Measurements from ENCODE around the gene PPM1H. TPM values are rescaled to one million over a fixed set of nuclear protein-coding genes. Genes with fewer than 3 reads are reported as not detected.

The PPM1H gene
- total and polyA plus RNA-seq, 10 of the 15 experiments (the other 5 are each of a cell fraction or from before 2014, with no cell fraction given) = 0.11 to 0.83 (median 0.49) TPM

DNA sequence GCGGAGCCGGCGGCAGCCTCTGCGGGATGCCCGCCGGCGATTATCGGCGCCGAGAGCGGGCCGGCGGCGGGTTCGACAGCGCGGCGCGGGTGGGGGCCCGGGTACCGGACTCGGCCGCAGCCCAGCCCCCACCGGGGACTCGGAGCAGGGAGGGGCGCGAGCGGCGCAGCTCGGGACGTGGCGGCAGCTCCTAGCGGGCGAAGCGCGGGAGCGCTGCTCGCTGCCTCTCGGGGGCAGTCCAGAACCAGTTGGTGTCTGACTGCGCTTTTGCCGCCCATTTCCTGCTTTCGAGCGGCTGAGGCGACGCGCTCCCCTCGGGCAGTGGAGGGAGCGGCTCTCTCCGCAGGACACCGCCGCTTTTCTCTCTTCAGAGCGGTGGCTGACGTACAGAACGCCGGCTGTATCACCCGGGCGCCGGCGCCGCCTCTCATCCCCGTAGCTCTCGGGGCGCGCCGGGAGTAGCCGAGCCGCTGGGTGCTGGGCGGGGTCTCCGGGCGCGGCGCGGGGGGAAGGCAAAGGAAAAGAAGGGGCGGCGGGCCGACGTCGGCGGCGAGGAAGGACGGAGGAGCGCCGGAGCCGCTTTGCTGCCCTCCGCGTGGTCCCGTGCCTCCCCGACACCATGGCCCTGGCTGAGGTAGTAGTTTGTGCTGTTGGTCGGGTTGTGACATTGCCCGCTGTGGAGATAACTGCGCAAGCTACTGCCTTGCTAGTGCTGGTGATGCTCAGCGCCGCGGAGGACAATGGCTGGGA is 331.7 kb downstream of the PPM1H start (continued):
- TF ChIP-seq RCOR1 (conservative IDR thresholded peaks at IDR 0.05; ENCODE audit: low read depth, low read length) = 0 out of 2 replicates have a peak, but pooled peaks have one; percentile 67
- no peak for TF ChIP-seq YBX1 (IDR thresholded peaks at IDR 0.05)
- TF ChIP-seq, protein P1, sequence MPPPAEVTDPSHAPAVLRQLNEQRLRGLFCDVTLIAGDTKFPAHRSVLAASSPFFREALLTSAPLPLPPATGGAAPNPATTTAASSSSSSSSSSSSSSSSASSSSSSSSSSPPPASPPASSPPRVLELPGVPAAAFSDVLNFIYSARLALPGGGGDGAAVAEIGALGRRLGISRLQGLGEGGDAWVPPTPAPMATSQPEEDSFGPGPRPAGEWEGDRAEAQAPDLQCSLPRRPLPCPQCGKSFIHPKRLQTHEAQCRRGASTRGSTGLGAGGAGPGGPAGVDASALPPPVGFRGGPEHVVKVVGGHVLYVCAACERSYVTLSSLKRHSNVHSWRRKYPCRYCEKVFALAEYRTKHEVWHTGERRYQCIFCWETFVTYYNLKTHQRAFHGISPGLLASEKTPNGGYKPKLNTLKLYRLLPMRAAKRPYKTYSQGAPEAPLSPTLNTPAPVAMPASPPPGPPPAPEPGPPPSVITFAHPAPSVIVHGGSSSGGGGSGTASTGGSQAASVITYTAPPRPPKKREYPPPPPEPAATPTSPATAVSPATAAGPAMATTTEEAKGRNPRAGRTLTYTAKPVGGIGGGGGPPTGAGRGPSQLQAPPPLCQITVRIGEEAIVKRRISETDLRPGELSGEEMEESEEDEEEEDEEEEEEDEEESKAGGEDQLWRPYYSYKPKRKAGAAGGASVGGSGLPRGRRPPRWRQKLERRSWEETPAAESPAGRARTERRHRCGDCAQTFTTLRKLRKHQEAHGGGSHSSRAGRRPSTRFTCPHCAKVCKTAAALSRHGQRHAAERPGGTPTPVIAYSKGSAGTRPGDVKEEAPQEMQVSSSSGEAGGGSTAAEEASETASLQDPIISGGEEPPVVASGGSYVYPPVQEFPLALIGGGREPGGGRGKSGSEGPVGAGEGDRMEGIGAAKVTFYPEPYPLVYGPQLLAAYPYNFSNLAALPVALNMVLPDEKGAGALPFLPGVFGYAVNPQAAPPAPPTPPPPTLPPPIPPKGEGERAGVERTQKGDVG (CRISPR knock-in tag; IDR thresholded peaks at IDR 0.05) = no peak
- TF ChIP-seq WRNIP1 (IDR thresholded peaks at IDR 0.05; ENCODE audit: borderline replicate concordance, low read depth, low read length) = no peak
- no peak for TF ChIP-seq MTA3 (IDR thresholded peaks at IDR 0.05; ENCODE audit: borderline replicate concordance, low read length)
- TF ChIP-seq EZH2 (IDR thresholded peaks at IDR 0.05; ENCODE audit: borderline replicate concordance, control insufficient read depth, low read depth, low read length) = no peak
- TF ChIP-seq JUND (IDR thresholded peaks at IDR 0.05; ENCODE audit: low read depth, low read length) = no peak
- TF ChIP-seq, protein P2, sequence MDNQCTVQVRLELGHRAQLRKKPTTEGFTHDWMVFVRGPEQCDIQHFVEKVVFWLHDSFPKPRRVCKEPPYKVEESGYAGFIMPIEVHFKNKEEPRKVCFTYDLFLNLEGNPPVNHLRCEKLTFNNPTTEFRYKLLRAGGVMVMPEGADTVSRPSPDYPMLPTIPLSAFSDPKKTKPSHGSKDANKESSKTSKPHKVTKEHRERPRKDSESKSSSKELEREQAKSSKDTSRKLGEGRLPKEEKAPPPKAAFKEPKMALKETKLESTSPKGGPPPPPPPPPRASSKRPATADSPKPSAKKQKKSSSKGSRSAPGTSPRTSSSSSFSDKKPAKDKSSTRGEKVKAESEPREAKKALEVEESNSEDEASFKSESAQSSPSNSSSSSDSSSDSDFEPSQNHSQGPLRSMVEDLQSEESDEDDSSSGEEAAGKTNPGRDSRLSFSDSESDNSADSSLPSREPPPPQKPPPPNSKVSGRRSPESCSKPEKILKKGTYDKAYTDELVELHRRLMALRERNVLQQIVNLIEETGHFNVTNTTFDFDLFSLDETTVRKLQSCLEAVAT (IDR thresholded peaks at IDR 0.05) = peak; percentile 27; the same call in 1 of the 2 replicates
- peak in 1 of 2 experiments; percentile 17; a peak in 1 of 4 replicates for TF ChIP-seq EP300 (IDR thresholded peaks at IDR 0.05; ENCODE audit: borderline replicate concordance in 1 of 2, control insufficient read depth in 1 of 2, low read depth in 2 of 2, low read length in 2 of 2)
- TF ChIP-seq NR2C2 (IDR thresholded peaks at IDR 0.05; ENCODE audit: borderline replicate concordance, control insufficient read depth, insufficient read length, low read depth) = no peak
- TF ChIP-seq NR2C1 (IDR thresholded peaks at IDR 0.05) = no peak
- TF ChIP-seq JUNB (IDR thresholded peaks at IDR 0.05) = no peak
- peak; percentile 95 for TF ChIP-seq DPF2 (IDR thresholded peaks at IDR 0.05)
- no peak; the same call in none of the 2 replicates for TF ChIP-seq YY1 (IDR thresholded peaks at IDR 0.05; ENCODE audit: low read depth, low read length)
- no peak; the same call in 1 of the 2 replicates for TF ChIP-seq MEF2A (IDR thresholded peaks at IDR 0.05; ENCODE audit: insufficient read depth, low read depth, low read length)
- no peak for TF ChIP-seq SREBF2 (IDR thresholded peaks at IDR 0.05; ENCODE audit: low read length)
- TF ChIP-seq CREB1 (IDR thresholded peaks at IDR 0.05; ENCODE audit: low read depth) = no peak
- TF ChIP-seq ZSCAN29 (IDR thresholded peaks at IDR 0.05) = no peak; the same call in 1 of the 2 replicates
- peak; percentile 71; the same call in 1 of the 2 replicates for TF ChIP-seq ZNF217 (IDR thresholded peaks at IDR 0.05)
- TF ChIP-seq SMC3 (IDR thresholded peaks at IDR 0.05; ENCODE audit: borderline replicate concordance, low read length) = no peak
- peak in 1 of 2 experiments; percentile 68; a peak in 1 of 4 replicates for TF ChIP-seq IKZF2 (IDR thresholded peaks at IDR 0.05)
- TF ChIP-seq, protein P3, sequence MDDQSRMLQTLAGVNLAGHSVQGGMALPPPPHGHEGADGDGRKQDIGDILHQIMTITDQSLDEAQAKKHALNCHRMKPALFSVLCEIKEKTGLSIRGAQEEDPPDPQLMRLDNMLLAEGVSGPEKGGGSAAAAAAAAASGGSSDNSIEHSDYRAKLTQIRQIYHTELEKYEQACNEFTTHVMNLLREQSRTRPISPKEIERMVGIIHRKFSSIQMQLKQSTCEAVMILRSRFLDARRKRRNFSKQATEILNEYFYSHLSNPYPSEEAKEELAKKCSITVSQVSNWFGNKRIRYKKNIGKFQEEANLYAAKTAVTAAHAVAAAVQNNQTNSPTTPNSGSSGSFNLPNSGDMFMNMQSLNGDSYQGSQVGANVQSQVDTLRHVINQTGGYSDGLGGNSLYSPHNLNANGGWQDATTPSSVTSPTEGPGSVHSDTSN (IDR thresholded peaks at IDR 0.05; ENCODE audit: insufficient replicate concordance, low read depth, low read length) = no peak
- TF ChIP-seq, protein P4, sequence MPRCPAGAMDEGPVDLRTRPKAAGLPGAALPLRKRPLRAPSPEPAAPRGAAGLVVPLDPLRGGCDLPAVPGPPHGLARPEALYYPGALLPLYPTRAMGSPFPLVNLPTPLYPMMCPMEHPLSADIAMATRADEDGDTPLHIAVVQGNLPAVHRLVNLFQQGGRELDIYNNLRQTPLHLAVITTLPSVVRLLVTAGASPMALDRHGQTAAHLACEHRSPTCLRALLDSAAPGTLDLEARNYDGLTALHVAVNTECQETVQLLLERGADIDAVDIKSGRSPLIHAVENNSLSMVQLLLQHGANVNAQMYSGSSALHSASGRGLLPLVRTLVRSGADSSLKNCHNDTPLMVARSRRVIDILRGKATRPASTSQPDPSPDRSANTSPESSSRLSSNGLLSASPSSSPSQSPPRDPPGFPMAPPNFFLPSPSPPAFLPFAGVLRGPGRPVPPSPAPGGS (IDR thresholded peaks at IDR 0.05; ENCODE audit: borderline replicate concordance, insufficient read depth, low read depth, low read length, poor library complexity, severe bottlenecking) = peak; percentile 72

Data from GM12878 (cell line).